GM18520 (cell line): ENCODE results near the gene DYSF.
"Not testable (repeated sequence)": the region's sequence is repeated elsewhere in the genome, so short reads cannot be mapped to it uniquely, and the experiment has no call there.

Source experiments
- ATAC-seq: cut with Tn5 transposase; IDR thresholded peaks from one replicate; pipeline ENCODE4 v1.9.1; 2021; ENCODE audit not compliant: unreplicated experiment

The DYSF gene

GRCh38 chr2:71469403-71470398 is 16.3 kb downstream of the DYSF start:
- no peak for ATAC-seq

GRCh38 chr2:71471276-71471675 is 17.9 kb downstream of the DYSF start:
- no peak for ATAC-seq

GRCh38 chr2:71472019-71472418 is 18.7 kb downstream of the DYSF start:
- ATAC-seq = no peak

- ATAC-seq = no peak
These were observed 20.1 kb downstream of the DYSF start for GRCh38 chr2:71473346-71474031.

GRCh38 chr2:71474116-71474743 is 20.9 kb downstream of the DYSF start:
- ATAC-seq = no peak

GRCh38 chr2:71474744-71475397 is 21.5 kb downstream of the DYSF start:
- ATAC-seq = no peak

- no peak for ATAC-seq
These were observed 23.1 kb downstream of the DYSF start for GRCh38 chr2:71476495-71476894.

- no peak for ATAC-seq
These were observed 23.9 kb downstream of the DYSF start for GRCh38 chr2:71477231-71477691.

GRCh38 chr2:71478806-71479205 is 25.4 kb downstream of the DYSF start:
- no peak for ATAC-seq

GRCh38 chr2:71479261-71479660 is 25.9 kb downstream of the DYSF start:
- ATAC-seq = no peak

GRCh38 chr2:71481111-71481510 is 27.8 kb downstream of the DYSF start:
- ATAC-seq = no peak

GRCh38 chr2:71482055-71482454 is 28.7 kb downstream of the DYSF start:
- ATAC-seq = no peak

- no peak for ATAC-seq
These were observed 29.9 kb downstream of the DYSF start for GRCh38 chr2:71483246-71483645.

- no peak for ATAC-seq
These were observed 31.0 kb downstream of the DYSF start for GRCh38 chr2:71484354-71484753.

- ATAC-seq = no peak
These were observed 33.7 kb downstream of the DYSF start for GRCh38 chr2:71486881-71487640.

GRCh38 chr2:71491551-71491950 is 38.2 kb downstream of the DYSF start:
- not testable (repeated sequence) for ATAC-seq

GRCh38 chr2:71492112-71492511 is 38.8 kb downstream of the DYSF start:
- no peak for ATAC-seq

GRCh38 chr2:71494091-71494490 is 40.7 kb downstream of the DYSF start:
- no peak for ATAC-seq

- no peak for ATAC-seq
These were observed 41.3 kb downstream of the DYSF start for GRCh38 chr2:71494523-71495155.
